Measurements from ENCODE around the gene BIRC3.
"Not testable (repeated sequence)": the region's sequence is repeated elsewhere in the genome, so short reads cannot be mapped to it uniquely, and the experiment has no call there.

BIRC3 gene

GRCh38 chr11:102295045-102295444 is 22.2 kb upstream of the BIRC3 start:
- TF ChIP-seq CTCF (IDR thresholded peaks at IDR 0.05; ENCODE audit: low read depth, low read length): no peak
- H3K4me3 ChIP-seq (ENCODE audit: low read depth, low read length): no peak overlapping the region

DNA sequence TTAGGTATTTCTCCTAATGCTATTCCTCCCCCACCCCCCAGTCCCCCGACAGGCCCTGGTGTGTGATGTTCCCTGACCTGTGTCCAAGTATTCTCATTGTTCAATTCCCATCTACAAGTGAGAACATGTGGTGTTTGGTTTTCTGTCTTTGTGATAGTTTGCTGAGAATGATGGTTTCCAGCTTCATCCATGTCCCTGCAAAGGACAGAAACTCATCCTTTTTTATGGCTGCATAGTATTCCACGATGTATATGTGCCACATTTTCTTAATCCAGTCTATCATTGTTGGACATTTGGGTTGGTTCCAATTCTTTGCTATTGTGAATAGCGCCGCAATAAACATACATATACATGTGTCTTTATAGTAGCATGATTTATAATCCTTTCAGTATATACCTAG is 20.5 kb upstream of the BIRC3 start:
- H3K4me3 ChIP-seq (ENCODE audit: low read depth, low read length): not testable (repeated sequence)

DNA sequence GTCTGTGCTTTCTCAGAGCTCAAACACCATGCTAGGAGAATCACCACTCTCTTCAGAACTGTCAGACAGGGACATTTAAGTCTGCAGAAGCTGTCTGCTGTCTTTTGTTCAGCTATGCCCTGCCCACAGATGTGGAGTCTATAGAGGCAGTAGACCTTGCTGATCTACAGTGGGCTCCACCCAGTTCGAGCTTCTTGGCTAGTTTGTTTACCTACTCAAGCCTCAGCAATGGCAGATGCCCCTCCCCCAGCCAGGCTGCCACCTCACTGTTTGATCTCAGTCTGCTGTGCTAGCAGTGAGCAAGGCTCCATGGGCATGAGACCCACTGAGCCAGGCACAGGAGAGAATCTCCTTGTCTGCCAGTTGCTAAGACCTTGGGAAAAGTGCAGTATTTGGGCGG is 16.4 kb upstream of the BIRC3 start:
- not testable (repeated sequence) for H3K4me3 ChIP-seq (ENCODE audit: low read depth, low read length)

DNA sequence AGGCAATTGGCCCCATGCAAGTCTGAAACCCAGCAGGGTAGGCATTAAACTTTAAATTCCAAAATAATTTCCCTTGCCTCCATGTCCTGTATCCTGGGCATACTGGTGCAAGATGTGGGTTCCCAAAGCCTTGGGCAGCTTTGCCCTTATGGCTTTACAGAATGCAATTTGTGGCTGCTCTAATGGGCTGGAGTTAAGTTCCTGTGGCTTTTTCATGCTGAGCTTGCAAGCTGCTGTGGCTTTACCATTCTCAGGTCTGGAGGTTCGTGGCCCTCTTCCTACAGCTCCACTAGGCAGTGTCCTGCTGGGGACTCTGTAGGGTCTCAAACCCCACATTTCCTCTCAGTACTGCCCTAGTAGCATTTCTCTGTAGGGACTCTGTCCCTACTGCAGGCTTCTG is 15.0 kb upstream of the BIRC3 start:
- TF ChIP-seq CTCF (IDR thresholded peaks at IDR 0.05; ENCODE audit: low read depth, low read length): no peak
- H3K4me3 ChIP-seq (ENCODE audit: low read depth, low read length): no peak overlapping the region

- no peak for TF ChIP-seq CTCF (IDR thresholded peaks at IDR 0.05; ENCODE audit: low read depth, low read length)
- H3K4me3 ChIP-seq (ENCODE audit: low read depth, low read length): no peak overlapping the region
Observed at GRCh38 chr11:102304686-102305085, 12.6 kb upstream of the BIRC3 start.

- H3K4me3 ChIP-seq (ENCODE audit: low read depth, low read length): no peak overlapping the region
- no peak for TF ChIP-seq CTCF (IDR thresholded peaks at IDR 0.05; ENCODE audit: low read depth, low read length)
Observed at GRCh38 chr11:102305352-102306047, 11.8 kb upstream of the BIRC3 start.

- TF ChIP-seq CTCF (IDR thresholded peaks at IDR 0.05; ENCODE audit: low read depth, low read length): peak; percentile 4; the same call in 1 of the 2 replicates
- no peak overlapping the region for H3K4me3 ChIP-seq (ENCODE audit: low read depth, low read length)
Observed at GRCh38 chr11:102306048-102306597, 11.2 kb upstream of the BIRC3 start.

DNA sequence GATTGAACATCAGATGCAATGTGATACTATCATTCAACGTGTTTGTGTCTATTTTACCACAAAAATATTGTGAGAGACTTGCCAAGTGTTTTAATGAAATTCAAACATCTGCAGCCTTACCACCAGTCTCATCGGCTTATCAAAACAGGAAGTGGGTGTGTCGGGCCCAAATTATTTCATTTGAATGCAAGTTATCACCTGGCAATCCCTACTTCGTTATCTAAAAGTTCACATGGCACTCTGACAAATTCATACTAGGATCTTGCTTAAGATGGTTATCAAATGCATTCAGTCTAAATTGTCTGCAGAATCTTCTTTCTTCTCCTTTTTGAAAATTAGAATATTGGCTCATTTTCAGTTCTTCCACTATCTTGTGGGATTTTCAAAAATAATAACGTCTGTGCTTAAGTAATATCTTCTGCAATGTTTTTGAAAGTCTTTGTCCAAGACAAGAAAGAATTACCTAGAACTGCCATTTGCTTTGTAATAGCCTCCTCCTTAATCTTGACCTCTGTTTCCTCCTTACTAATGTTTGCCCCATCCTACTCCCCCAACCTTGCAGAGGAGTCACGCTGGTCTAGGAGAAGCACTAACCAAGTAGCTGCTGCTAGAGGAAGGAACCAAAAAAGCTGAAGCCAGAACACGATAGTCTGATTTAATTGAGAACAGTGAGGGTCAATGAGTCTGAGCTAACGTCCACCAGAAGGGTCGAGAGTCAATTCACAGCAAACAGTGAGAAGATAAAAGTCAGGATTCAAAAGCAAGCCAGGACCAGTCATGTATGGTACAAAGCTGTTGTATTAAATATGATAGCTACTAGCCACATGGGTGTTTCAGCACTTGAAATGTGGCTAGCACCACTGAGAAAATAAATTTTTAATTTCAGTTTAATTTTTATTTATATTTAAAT is 10.2 kb upstream of the BIRC3 start:
- no peak for TF ChIP-seq CTCF (IDR thresholded peaks at IDR 0.05; ENCODE audit: low read depth, low read length)
- no peak overlapping the region for H3K4me3 ChIP-seq (ENCODE audit: low read depth, low read length)
